GM12892 (cell line): Measurements from ENCODE around the gene PSMF1.

ENCODE experiments used
- DNase-seq: peaks from one replicate; pipeline ENCODE4 v3.0.0; 2011; ENCODE audit not compliant: insufficient read length
- FAIRE-seq: peaks from 2 replicates; lab custom pipeline; 2011; peaks lifted over from hg19 to GRCh38; lab: Jason Lieb, UNC
- POLR2A ChIP-seq: IDR thresholded peaks from 2 replicates; pipeline ENCODE4 v1.6.1; 2011; ENCODE audit warnings: low read depth, low read length, control low read depth
- POLR2AphosphoS5 ChIP-seq: IDR thresholded peaks from 2 replicates; pipeline ENCODE4 v1.6.1; 2011; ENCODE audit warnings: low read depth, low read length, control low read depth
- TAF1 ChIP-seq: IDR thresholded peaks from 2 replicates; pipeline ENCODE4 v1.6.1; 2011; ENCODE audit warnings: low read depth, mild to moderate bottlenecking, control low read depth, low read length, borderline replicate concordance

PSMF1 gene

DNA sequence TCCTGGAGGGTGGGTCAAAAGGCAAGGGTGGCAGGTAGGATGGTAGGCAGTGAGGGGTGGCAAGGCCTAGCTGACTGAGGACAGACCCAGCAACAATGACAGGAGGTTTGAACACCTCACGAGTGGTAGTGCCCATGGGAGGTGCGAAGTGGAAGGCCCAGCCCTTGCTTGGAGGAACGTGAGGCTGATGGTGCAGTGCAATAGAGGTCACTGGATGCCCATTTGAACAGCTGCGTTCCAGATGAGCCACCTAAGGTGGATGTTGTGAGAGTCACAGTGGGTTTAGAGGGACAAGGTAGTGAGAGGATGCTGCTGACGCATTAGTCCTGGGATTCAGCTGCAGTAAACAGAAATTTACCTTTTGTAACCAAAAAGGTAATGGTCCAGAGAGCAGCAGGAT lies 50.8 kb downstream of the PSMF1 start:
- TF ChIP-seq POLR2AphosphoS5 (peak; percentile 43; the same call in 1 of the 2 replicates), TAF1 (no peak)
- no peak for DNase-seq
- no peak for FAIRE-seq

DNA sequence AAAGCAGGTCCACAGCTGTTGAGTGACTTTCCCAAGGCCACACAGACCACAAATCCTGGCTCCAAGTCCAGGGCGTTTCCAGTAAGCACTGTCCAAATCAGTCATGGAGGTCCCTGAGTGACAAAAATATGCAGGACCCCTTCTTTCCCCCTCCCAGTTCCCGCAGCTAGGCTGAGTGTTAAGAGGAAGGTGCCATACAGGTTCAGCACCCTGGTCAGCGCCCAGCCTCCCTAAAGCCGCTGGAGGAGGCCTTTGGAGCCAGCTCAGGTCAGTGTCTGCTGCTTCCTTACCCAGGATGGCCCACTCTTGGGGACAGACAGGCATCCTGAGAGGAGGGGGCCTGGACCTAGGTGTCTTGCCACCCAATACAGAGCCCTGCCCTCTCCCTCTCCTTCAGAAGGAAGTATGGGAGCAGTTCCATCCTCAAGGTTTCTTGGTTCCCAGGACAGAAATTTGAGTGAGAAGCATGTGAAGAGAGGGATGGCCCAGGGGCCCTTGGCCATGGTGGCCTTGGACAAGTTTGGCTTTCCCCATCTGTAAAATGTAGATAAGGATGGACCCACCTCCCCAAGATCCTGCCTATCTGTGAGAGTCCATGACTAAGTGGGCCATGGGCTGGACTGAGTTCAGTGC lies 53.2 kb downstream of the PSMF1 start:
- DNase-seq, result no peak
- TF ChIP-seq POLR2AphosphoS5, result no peak
- no peak for TF ChIP-seq POLR2A
- no peak for TF ChIP-seq TAF1
- FAIRE-seq, result no peak

DNA sequence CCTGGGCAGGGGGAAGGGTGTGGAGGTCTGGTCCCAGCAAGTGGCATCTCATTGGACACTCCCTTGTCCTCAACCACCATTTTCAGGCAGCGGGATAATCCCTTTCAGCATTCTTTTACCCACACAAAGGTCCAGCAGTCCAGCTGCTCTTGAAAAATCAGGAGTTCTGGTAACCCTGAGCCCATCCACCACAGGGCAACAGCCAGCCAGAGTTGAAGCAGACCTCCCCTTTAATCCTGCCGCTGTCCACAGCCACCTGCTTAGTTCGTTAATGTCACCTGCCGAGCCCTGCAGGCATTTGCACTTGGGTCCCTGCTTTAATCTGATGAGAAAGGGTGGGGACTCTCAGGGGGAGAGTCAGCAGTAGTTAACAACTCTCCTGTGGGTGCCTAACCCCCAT lies 55.3 kb downstream of the PSMF1 start:
- FAIRE-seq (no peak), DNase-seq (no peak)
- no peak for TF ChIP-seq TAF1
- TF ChIP-seq POLR2AphosphoS5, result no peak
- TF ChIP-seq POLR2A, result no peak

DNA sequence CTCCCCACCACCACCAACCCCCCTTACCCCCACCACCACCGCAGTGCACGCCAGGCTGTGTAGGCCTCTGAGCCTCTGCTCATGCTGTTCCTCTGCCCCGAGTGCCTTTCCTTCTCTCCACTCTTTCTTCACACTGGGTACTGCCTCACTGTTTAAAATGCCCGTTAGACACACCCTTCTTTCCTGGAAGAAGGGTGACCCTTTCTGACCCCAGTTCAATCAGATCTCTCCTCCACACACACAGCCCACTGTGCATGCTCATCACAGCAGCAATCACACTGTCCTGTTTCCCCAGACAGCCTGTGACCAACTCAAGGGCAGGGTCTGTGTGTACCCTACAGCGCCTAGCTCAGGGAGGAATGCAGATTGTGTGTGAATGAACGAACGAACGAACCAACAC lies 56.4 kb downstream of the PSMF1 start:
- FAIRE-seq (no peak), DNase-seq (no peak)
- TF ChIP-seq POLR2AphosphoS5 (no peak), POLR2A (no peak), TAF1 (no peak)

DNA sequence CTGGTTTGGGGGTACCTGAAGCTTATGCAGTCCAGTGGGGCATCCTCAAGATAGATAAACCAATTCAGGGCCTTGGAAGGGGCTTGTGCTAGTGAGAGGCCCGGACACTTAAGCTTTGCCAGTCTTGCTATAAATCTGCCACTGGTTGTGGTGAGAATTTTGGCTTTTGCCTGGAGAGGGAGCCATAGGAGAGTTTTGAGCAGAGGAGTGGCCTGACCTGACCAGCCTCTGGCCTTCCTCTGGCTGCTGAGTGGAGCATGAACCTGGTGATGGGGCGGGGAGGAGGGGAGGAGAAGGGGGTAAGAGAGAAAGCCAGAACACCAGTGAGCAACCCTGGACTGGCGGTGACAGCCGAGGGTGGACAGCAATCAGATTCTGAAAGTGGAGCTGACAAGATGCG lies 59.3 kb downstream of the PSMF1 start:
- FAIRE-seq (no peak), DNase-seq (no peak)
- no peak for TF ChIP-seq POLR2A
- TF ChIP-seq POLR2AphosphoS5, result no peak
- TF ChIP-seq TAF1, result no peak

DNA sequence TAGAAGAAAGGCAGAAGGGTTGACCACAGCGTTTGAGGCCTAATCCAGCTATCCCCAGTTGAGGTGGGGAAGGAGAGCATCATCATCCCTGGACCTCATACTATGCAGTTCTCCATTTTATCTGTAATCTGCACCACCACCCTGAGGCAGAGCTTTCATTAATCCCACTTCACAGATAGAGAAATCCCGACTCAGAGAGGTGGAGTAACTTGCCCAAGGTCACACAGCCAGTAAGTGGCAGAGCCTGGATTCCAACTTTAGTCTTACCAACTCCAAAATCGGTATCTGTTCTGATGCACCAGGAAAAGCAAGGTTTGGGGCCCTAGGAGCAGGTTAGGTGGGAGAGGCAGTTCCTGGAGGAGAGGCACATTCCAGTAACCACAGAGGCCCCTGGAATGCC lies 59.7 kb downstream of the PSMF1 start:
- FAIRE-seq (no peak), DNase-seq (no peak)
- TF ChIP-seq POLR2AphosphoS5 (no peak), TAF1 (no peak), POLR2A (no peak)

DNA sequence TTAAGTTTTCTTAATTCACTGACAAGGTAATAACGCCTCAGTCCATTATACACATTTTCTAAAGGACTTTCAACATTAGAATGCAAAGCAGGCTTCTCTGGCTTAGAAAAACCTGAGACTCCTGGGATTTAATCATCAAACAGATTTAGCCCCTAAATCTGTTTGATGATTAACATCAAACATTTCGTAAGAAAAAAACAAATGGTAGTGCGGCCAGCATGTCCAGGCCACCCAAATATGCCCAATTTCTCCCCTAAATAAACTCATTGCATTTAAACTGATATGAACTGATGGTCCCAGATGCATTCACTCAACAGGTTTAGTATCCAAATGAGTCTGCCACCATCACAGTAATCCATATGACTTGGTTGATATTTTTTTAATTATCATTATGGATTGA lies 60.2 kb downstream of the PSMF1 start:
- DNase-seq (no peak), FAIRE-seq (no peak)
- no peak for TF ChIP-seq POLR2A
- no peak for TF ChIP-seq POLR2AphosphoS5
- no peak for TF ChIP-seq TAF1

DNA sequence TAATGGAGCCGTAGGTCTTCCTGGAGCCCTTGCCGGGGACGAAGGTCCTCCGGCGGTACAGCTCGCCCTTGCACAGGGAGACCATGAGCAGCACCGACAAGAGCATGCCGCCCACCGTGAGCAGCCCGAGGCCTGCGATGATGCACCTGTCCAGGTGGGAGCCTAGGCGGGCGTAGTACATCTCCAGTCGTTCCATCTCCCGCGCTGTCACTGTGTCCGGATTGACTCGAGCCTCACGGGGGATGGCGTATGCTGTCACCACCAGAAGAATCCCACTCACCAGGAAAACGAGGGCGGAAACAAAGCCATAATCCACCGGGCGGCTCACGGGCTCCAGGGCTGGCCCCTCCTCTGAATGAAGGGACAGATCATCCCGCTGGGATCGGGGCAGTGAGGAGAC lies 62.5 kb downstream of the PSMF1 start:
- DNase-seq (no peak), FAIRE-seq (no peak)
- TF ChIP-seq POLR2AphosphoS5, result no peak
- no peak for TF ChIP-seq TAF1
- TF ChIP-seq POLR2A, result no peak

DNA sequence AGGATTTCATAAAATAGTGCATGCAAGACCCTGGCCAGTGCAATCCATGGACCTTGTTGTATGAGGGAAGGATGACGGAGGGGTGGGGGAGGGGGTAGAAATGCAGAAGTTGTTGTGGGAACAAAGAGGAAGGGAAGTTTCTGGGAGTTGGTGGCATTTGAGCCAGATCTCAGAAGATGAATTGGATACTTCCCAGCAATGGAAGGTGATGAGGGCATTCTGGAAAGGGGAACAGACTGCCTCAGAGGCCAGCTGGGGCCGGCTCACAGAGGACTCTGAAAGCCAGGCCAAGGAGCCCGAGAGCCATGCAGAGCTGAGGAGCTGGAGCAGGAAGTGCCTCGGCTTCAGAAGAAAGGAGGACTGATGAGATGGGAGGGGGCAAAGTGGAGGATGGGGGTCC lies 63.7 kb downstream of the PSMF1 start:
- no peak for DNase-seq
- no peak for TF ChIP-seq POLR2A
- no peak for TF ChIP-seq POLR2AphosphoS5
- TF ChIP-seq TAF1, result no peak
- FAIRE-seq, result no peak

DNA sequence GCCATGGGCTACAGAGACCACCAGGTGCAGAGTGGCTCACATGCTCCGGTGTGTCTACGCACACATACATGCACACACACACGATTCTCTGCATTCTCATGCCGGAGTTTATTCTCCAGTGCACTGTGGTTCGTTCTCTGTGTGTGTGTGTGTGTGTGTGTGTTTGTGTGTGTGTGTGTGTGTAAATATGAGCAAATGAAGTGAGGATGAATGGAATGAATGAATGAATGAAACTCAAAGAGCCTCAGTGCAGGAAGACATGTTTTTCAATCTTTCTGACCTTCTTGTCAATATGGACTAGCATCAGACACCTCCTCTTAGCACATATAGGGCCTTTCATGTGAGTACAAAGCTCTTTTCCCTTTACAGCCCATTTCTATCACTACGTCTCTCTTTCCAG lies 64.8 kb downstream of the PSMF1 start:
- no peak for DNase-seq
- no peak for TF ChIP-seq POLR2AphosphoS5
- TF ChIP-seq TAF1, result no peak
- no peak for TF ChIP-seq POLR2A
- no peak for FAIRE-seq

DNA sequence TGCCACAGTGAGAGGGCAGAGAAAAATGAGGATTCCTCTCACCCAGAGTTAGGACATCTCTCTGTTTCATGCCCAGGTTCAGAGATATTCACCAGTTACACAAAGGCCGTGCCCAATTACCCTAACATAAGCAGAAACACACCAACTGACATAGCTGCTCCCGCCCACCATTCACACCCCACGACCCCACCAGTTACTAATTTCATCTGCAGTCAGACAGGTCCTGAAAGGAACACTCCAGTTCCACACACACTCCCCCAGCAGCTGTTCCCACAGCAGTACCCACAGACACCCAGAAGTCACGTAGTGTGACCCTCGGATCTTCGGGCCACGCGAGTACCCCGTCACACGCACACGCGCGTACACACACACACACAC lies 65.8 kb downstream of the PSMF1 start:
- DNase-seq, result no peak
- FAIRE-seq, result no peak
- TF ChIP-seq POLR2AphosphoS5, result no peak
- TF ChIP-seq TAF1, result no peak
- no peak for TF ChIP-seq POLR2A

DNA sequence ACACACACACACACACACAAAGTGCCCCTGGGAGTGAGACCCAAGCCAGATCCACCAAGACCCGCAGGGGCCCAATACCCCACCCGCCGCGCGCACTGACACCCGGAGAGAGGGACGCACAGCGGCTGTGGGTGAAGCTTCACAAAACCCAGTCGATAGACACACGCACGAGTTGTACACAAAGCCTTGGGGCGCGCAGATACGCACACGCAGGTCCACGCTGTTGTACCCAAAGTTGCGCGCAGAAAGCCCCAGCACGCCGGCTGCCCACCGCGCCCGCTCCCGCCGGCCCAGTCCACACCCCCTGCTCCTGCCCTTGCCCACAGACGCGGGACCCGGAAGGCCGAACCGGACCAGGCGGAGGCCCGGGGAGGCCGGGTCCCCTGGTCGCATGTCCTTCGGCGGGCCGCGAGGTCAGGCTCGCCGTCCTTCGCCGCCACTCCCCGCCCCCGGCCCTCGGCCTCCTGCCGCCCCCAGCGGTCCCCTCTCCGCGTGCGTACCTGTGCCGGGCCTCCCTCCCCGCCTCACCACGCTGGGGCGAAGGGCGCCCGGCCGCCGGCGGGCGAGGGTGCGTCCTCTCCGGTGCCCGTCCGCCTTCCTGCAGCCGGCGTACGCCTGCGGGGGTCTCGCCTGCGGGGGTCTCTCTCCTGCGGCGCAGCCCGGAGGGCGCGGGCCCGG lies 66.4 kb downstream of the PSMF1 start, which contains the start of gene TMEM74B:
TSS of gene TMEM74B (minus strand) at position 344 of the 678 bp plus-strand sequence. CDS start 1,180 bp downstream, outside the sequence.
- FAIRE-seq, result no peak
- TF ChIP-seq POLR2A (no peak), TAF1 (no peak), POLR2AphosphoS5 (no peak)
- no peak for DNase-seq
